GM19372 (cell line): ENCODE results near the gene SNAP91.
"Not testable (repeated sequence)": the region's sequence is repeated elsewhere in the genome, so short reads cannot be mapped to it uniquely, and the experiment has no call there.

ENCODE experiments used
- ATAC-seq: cut with Tn5 transposase; IDR thresholded peaks from one replicate; pipeline ENCODE4 v1.9.1; 2021; ENCODE audit warnings: mild to moderate bottlenecking, low read depth, moderate library complexity; ENCODE audit not compliant: unreplicated experiment

The SNAP91 gene, protein sequence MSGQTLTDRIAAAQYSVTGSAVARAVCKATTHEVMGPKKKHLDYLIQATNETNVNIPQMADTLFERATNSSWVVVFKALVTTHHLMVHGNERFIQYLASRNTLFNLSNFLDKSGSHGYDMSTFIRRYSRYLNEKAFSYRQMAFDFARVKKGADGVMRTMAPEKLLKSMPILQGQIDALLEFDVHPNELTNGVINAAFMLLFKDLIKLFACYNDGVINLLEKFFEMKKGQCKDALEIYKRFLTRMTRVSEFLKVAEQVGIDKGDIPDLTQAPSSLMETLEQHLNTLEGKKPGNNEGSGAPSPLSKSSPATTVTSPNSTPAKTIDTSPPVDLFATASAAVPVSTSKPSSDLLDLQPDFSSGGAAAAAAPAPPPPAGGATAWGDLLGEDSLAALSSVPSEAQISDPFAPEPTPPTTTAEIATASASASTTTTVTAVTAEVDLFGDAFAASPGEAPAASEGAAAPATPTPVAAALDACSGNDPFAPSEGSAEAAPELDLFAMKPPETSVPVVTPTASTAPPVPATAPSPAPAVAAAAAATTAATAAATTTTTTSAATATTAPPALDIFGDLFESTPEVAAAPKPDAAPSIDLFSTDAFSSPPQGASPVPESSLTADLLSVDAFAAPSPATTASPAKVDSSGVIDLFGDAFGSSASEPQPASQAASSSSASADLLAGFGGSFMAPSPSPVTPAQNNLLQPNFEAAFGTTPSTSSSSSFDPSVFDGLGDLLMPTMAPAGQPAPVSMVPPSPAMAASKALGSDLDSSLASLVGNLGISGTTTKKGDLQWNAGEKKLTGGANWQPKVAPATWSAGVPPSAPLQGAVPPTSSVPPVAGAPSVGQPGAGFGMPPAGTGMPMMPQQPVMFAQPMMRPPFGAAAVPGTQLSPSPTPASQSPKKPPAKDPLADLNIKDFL

GRCh38 chr6:83708970-83709747, at the start of gene SNAP91:
SNAP91 (minus strand) TSS chr6:83709101; CDS start chr6:83707927, 1,174 bp downstream.
- ATAC-seq = peak; percentile 64

- no peak for ATAC-seq
Observed at GRCh38 chr6:83758533-83758932, 49.6 kb upstream of the SNAP91 start.

DNA sequence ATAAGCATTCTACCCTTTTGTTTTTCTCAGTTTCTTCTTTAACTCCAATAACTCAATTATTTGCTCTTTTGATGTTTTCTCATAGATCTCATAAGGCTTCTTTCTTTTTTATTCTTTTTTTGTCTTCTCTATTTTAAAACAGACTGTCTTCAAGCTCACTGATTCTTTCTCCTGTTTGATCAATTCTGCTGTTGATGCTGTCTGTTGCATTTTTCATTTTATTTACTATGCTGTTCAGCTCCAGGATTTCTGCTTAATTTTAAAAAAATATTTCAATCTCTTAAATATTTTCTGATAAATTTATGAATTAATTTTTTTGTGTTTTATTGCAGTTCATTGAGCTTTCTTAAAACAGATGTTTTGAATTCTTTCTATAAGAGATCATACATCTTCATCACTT, 48.1 kb upstream of the SNAP91 start:
- no peak for ATAC-seq

DNA sequence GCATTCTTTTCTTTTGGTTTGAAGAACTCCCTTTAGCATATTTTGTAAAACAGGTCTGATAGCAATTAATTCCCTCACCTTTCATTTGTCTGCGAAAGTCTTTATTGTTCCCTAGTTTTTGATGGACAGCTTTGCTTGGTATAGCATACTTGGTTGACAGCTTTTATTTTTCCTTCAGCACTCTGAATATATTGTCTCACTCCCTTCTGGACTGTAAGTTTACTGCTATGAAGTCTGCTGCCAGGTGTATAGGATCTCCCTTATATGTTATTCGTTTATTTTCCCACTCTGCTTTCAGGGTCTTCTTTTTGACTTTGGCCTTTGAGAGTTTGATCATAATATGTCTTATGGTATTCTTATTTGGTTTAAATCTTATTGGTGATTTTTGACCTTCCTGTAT, 47.7 kb upstream of the SNAP91 start:
- no peak for ATAC-seq

DNA sequence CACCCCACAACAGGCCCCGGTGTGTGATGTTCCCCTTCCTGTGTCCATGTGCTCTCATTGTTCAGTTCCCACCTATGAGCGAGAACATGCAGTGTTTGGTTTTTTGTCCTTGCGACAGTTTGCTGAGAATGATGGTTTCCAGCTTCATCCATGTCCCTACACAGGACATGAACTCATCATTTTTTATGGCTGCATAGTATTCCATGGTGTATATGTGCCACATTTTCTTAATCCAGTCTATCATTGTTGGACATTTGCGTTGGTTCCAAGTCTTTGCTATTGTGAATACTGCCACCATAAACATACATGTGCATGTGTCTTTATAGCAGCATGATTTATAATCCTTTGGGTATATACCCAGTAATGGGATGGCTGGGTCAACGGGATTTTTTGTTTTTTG, 43.5 kb upstream of the SNAP91 start:
- not testable (repeated sequence) for ATAC-seq

DNA sequence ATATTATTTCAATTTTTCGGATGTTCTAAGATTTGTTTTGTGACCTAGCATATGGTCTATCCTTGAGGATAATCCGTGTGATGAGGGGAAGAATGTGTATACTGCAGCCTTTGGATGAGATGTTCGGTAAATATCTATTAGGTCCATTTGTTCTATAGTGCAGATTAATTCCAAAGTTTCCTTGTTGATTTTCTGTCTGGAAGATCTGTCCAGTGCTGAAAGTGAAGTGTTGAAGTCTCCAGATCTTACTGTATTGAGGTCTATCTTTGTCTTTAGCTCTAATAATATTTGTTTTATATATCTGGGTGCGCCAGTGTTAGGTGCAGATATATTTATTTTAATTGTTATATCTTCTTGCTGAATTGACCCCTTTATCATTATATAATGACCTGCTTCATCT, 32.2 kb upstream of the SNAP91 start:
- ATAC-seq = no peak

- no peak for ATAC-seq
Observed at GRCh38 chr6:83735461-83735860, 26.6 kb upstream of the SNAP91 start.

DNA sequence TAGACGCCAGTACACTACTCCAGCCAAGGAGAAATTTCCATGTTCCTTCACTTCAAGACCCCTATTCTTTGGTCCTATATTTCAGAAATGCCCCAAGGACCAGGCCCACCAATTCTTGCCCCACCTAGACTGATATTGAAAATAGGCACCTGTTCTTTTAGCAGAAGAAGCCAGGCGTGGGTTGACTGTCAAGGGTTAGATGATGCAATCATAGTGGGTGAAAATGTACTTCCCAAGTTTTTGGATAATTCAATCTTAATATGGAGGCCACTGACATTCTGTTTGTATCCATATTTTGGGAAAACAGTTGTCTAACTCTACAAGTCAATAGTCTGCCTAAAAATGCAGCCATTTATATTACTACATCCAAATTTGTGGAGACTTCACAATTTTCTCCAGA, 21.0 kb upstream of the SNAP91 start:
- ATAC-seq = no peak

DNA sequence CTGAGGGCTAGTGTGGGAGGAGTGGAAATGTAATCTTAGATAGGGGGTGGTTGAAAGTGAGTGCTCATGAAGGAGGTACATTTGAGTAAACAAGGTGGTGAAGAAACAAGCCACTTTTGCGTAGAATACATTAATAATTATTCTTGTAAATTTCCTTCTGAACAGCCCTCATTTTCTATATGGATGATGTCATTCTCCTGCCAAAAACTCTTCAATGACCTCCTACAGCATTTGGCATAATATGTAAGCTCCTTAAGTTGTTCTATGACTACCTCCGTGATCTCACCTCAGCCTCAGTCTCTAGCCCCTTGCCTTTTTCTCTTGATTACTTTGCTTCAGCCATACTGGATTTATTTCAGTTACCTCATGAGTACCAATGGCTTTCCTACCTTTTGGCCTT, 14.0 kb upstream of the SNAP91 start:
- ATAC-seq = no peak

DNA sequence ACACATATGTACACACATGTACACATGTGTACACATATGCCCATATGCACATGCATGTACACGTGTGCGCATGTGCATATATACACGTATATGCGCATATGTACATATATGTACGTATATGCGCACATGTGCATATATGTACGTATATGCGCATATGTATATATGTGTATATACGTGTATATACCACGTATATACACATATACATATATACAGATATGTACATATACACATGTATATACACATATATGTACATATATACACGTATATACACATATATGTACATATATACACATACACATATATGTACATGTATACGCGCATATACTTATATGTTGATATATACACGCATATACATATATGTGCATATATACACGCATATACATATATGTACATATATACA, 8.9 kb upstream of the SNAP91 start:
- ATAC-seq = no peak

GRCh38 chr6:83711958-83712357, 3.1 kb upstream of the SNAP91 start:
- ATAC-seq = no peak

DNA sequence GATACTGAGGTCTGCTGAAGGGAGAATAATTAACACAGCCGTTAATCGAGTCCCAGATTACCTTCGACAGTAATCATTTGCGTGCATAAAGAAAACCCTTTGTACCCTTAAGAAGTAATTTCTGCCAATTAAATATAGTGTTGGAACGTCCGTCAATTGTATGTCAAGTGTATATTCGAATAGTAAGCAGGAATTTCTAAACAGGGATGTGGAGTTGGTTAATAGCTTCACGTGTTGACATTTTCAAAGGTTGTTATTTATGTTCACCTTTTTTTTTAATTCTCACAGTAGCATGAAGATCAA, 798 bp upstream of the SNAP91 start:
- ATAC-seq = no peak

GRCh38 chr6:83708546-83708969, 343 bp downstream of the SNAP91 start:
- ATAC-seq = peak; percentile 52

- ATAC-seq = peak; percentile 2
Observed at GRCh38 chr6:83707829-83708545, 914 bp downstream of the SNAP91 start.

DNA sequence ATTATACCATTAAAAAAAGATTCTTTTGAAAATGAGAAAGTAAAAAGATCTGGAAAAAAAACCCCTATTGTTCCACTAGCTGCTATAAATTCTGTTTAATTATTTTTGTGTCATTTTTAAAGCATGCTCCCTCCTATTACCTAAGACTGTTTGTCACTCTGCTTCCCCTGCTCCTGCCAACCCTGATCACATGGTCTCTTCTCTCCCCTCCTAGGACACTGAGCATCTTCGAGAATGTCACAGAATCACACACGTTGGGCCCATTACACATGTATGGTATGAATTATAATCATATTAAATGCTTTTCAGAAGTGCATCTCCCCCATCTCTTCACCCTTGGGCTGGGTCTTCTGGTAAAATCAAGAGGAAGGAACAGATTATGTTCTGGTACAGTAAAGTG, 6.2 kb downstream of the SNAP91 start:
- no peak for ATAC-seq

GRCh38 chr6:83702077-83702476, 6.8 kb downstream of the SNAP91 start:
- ATAC-seq = no peak

DNA sequence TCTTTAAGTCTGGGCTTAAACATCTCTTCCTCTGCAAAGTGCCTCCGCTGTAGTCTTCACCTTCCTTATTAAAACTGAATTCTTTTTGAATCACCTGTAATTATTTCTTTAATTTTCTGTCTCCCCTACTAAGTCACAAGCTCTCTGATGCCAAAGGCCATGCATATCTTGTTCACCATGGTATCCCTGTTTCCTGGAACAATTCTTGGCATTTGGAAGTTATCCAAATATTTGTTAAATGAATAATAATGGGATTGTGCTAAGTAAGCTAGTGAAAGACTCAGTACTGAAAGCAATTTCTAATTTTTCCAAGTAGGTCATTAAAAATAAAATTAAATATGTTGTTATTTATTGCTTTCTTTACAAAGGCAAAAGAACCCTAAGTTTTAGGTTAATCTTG, 12.2 kb downstream of the SNAP91 start:
- no peak for ATAC-seq

GRCh38 chr6:83685481-83685880, 23.4 kb downstream of the SNAP91 start:
- no peak for ATAC-seq

DNA sequence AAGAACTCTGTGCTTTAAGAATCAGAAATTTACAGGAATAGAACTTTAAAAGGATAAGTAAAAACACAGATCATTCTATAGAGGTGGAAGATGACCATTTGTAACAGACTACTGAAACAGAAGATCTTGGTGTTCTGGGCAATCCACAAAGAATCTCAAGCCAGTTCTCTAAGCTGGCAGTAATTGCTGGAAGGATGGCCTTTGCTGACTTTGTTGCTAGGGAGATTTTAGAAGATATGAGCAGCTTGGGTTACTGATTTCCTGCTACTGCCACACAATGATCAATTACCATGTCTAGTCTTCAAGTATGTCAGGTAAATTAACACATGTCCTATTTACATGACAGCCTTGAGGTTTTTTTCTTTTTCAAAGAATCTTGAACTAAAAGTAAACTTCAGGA, 31.1 kb downstream of the SNAP91 start:
- ATAC-seq = no peak

GRCh38 chr6:83637953-83638352, 70.9 kb downstream of the SNAP91 start:
- ATAC-seq = no peak
